GM12878 (cell line): ENCODE data around the gene PTEN. TPM values are rescaled to one million over a fixed set of nuclear protein-coding genes. Genes with fewer than 3 reads are reported as not detected.

Experiments used
- CHD4 ChIP-seq: fragments of 200-600 bp; sonication (generic); IDR thresholded peaks from 2 replicates; pipeline ENCODE4 v1.6.1; 2016; ENCODE audit warnings: mild to moderate bottlenecking
- ELK1 ChIP-seq: IDR thresholded peaks from 2 replicates; pipeline ENCODE4 v1.6.1; 2012; ENCODE audit warnings: low read depth, low read length, improper control_type of control experiment
- HSF1 ChIP-seq: fragments of 150-350 bp; IDR thresholded peaks from 2 replicates; pipeline ENCODE4 v1.6.1; 2014; ENCODE audit warnings: mild to moderate bottlenecking, low read depth, low read length
- MEF2A ChIP-seq: IDR thresholded peaks from 2 replicates; pipeline ENCODE4 v1.6.1; 2011; ENCODE audit warnings: low read depth, mild to moderate bottlenecking, low read length, moderate library complexity; ENCODE audit not compliant: insufficient read depth
- MLLT1 ChIP-seq: fragments of 450-650 bp; IDR thresholded peaks from 2 replicates; pipeline ENCODE4 v1.6.1; 2016; ENCODE audit warnings: mild to moderate bottlenecking
- POLR2AphosphoS2 ChIP-seq: IDR thresholded peaks from 2 replicates; pipeline ENCODE4 v1.6.1; 2011; ENCODE audit warnings: low read depth, mild to moderate bottlenecking, low read length, improper control_type of control experiment, moderate library complexity
- RFX5 ChIP-seq: IDR thresholded peaks from 2 replicates; pipeline ENCODE4 v1.6.1; 2011; ENCODE audit warnings: low read depth, low read length, improper control_type of control experiment
- USF2 ChIP-seq: IDR thresholded peaks from 2 replicates; pipeline ENCODE4 v1.6.1; 2011; ENCODE audit warnings: low read depth, low read length, improper control_type of control experiment, borderline replicate concordance
- ZBTB4 ChIP-seq: fragments of 450-650 bp; formaldehyde crosslinking; IDR thresholded peaks from 2 replicates; pipeline ENCODE4 v1.4.0; 2022; ENCODE audit warnings: mild to moderate bottlenecking, moderate library complexity
- ZNF274 ChIP-seq: IDR thresholded peaks from one replicate; pipeline ENCODE4 v1.8.0; 2011; ENCODE audit not compliant: insufficient read length, insufficient read depth
- polyA plus RNA-seq, 11 experiments: library from polyadenylated mRNA; depleted of rRNA in 4 of 11; unstranded in 6 of 11; stranded (reverse) in 5 of 11; fragments of >200 nt; fragmentation: Nextera tagmentation in 4 of 11; fragmentation: Illumina TruSeq in 1 of 11; extraction: Ambion mirVana in 4 of 11; extraction: Trizol in 1 of 11; gene quantifications; 1 replicate in 1 of 11; 2 replicates in 10 of 11; pipeline versions ENCODE4 v1.2.1 to v1.2.3, GENCODE V29; 2011 to 2016; ENCODE audit warnings: inconsistent platforms in 2 of 11, missing spikeins in 2 of 11, low read depth in 1 of 11
- total RNA-seq, 4 experiments: library from RNA; depleted of rRNA in 3 of 4; stranded (reverse); fragments of >200 nt in 3 of 4; fragmentation: Illumina TruSeq in 1 of 4; extraction: Trizol in 1 of 4; gene quantifications; 2 replicates each; pipeline versions ENCODE4 v1.2.1 to v1.2.3, GENCODE V29; 2013 to 2021

Gene PTEN
- total and polyA plus RNA-seq, 10 of the 15 experiments (the other 5 are each of a cell fraction or from before 2014, with no cell fraction given) = 26.1 to 175 (median 58.1) TPM

GRCh38 chr10:87864496-87865059 is 1.2 kb downstream of the PTEN start (continued):
- TF ChIP-seq ZBTB4 (CRISPR knock-in tag) (no peak), ELK1 (no peak), RFX5 (no peak), CHD4 (no peak), MEF2A (no peak), HSF1 (no peak), ZNF274 (no peak), POLR2AphosphoS2 (no peak), MLLT1 (peak; percentile 84; the same call in 1 of the 2 replicates), USF2 (no peak)
